SK-N-MC (cell line): ENCODE results near the gene CHRNA4.

Experiments used
- EZH2 ChIP-seq: fragments of 200-600 bp; sonication (generic); IDR thresholded peaks from one replicate; pipeline ENCODE4 v1.6.1; 2017; ENCODE audit warnings: antibody characterized with exemption
- POLR2AphosphoS5 ChIP-seq: IDR thresholded peaks from 2 replicates; pipeline ENCODE4 v1.6.1; 2012; ENCODE audit warnings: mild to moderate bottlenecking, low read depth, low read length, borderline replicate concordance

- TF ChIP-seq EZH2 (no peak), POLR2AphosphoS5 (no peak)
These were observed 9.6 kb upstream of the CHRNA4 start for GRCh38 chr20:63370618-63371187.
